ENCODE data around the gene HLA-DRB5.
"Not testable (repeated sequence)": the region's sequence is repeated elsewhere in the genome, so short reads cannot be mapped to it uniquely, and the experiment has no call there.

HLA-DRB5 gene

DNA sequence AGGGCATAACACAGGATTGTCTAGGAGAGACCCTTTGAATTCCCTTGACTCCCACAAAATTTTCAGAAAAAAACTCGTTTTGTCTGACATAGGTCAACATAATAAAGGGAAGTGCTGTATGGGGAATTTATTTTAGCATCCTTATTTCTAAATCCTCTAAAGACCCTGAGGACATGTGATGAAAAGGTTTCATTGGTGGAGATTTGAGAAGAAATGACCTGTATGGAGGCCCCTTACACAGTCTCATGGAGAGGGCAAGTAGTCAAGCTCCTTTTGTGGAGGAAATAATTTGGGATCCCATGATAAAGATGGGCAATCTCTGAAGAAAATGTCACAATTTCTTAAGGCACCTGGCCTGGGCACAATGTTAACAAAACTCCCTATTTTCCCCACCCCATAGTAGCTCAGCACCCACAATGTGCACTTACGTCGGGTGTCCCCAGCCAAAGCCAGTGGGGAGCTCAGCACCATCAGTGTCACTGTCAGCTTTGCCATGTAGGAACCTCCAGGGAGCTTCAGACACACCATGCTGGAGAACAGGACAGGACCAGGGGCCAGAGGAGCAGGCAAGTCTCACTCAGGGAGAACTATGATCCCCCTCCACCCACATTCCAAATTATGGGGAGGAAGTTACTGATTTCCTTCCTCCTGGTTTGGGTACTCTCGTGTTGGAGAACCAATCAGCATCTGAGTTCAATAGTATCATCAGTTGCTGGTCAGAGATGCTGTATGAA is at the start of gene HLA-DRB5:
TSS of gene HLA-DRB5 (minus strand) at position 591 of the 734 bp plus-strand sequence. CDS start at position 528, 63 bp downstream.
- TF ChIP-seq CTCF (IDR thresholded peaks at IDR 0.05; ENCODE audit: extremely low read depth, insufficient read depth, missing control alignments) = no peak
- in situ Hi-C loops (cut with MboI; ENCODE audit: low pct_unique_long_range_greater_than_20kb, low sequenced_read_pairs, unreplicated experiment) = loop anchor here (5.0 to 10.0 kb wide), 2 partner anchors 42 to 55 kb away; no protein-coding TSS in a partner anchor
- DNase-seq (ENCODE audit: low spot score) = no peak

GRCh38 chr6:32578962-32579361 is 48.9 kb upstream of the HLA-DRB5 start:
- in situ Hi-C loops (cut with MboI; ENCODE audit: low pct_unique_long_range_greater_than_20kb, low sequenced_read_pairs, unreplicated experiment) = no loop called here
- TF ChIP-seq CTCF (IDR thresholded peaks at IDR 0.05; ENCODE audit: extremely low read depth, insufficient read depth, missing control alignments) = no peak
- no peak for DNase-seq (ENCODE audit: low spot score)

DNA sequence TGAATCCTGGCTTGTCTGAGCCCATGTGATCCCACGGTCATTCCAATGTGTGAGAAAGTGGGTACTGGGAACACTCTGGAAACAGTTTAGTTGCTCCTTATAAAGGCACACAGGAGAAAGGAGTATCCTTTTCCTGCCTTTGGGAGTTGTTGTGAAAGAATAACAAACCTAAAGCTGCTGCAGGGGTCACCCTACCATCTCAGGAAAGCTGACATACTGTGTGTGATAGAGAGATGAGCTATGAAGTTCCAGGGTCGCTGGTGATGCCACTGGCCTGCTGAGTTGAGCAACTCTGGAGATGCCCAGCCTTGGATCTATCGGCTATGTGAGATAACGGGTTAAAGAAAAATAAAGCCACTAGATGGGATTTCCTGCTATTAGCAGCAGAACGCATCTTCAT is 47.4 kb upstream of the HLA-DRB5 start:
- DNase-seq (ENCODE audit: low spot score); in situ Hi-C loops (cut with MboI; ENCODE audit: low pct_unique_long_range_greater_than_20kb, low sequenced_read_pairs, unreplicated experiment): not testable (repeated sequence)

- in situ Hi-C loops (cut with MboI; ENCODE audit: low pct_unique_long_range_greater_than_20kb, low sequenced_read_pairs, unreplicated experiment) = no loop called here
- no peak for DNase-seq (ENCODE audit: low spot score)
- TF ChIP-seq CTCF (IDR thresholded peaks at IDR 0.05; ENCODE audit: extremely low read depth, insufficient read depth, missing control alignments) = no peak
Observed at GRCh38 chr6:32576250-32576649, 46.2 kb upstream of the HLA-DRB5 start.

DNA sequence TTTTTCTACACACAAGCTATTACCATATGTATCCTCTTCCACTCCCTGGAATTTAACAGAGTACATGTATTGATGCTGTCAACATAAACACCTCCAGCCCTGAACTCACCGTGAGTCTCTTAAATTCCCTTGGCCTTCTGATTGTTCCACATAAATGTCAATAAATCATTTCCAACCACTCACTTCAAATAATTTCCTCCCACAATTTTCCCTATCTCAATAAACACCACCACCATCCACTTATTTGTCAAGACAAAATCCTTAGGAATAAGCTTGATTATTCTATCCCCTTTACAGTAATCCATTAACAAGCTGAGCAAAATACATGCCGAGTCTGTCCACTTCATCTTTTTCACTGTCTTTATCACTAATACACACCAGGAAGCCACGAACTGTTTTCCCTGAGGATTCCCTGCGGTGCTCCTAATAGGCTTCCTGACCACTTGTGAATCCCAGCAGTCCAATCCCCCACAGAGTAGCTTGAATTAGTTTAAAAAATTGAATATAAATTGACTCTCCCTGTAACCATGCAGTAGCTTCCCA is 40.3 kb upstream of the HLA-DRB5 start:
- DNase-seq (ENCODE audit: low spot score) = no peak
- no peak for TF ChIP-seq CTCF (IDR thresholded peaks at IDR 0.05; ENCODE audit: extremely low read depth, insufficient read depth, missing control alignments)
- in situ Hi-C loops (cut with MboI; ENCODE audit: low pct_unique_long_range_greater_than_20kb, low sequenced_read_pairs, unreplicated experiment) = loop anchor here (5.0 kb wide), 1 partner anchor 43 kb away; no protein-coding TSS in a partner anchor

DNA sequence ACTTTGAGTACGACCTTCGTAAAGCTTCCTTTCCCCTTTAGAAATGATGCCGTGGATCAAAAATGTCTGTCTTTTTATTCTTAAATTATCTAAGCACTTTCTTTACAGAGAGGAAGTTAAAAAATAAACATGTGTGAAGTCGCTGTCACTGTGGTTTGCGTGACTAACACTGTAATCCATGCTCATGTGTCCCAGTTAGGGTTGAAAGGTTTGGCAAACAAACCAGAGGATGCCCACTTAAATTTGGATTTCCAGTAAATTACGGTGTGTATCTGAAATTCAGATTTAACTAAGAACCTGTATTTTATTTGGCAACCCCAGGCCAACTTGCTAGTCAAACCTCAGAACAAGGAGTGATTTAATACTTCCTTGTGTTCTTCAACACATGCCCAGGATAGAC is 38.5 kb upstream of the HLA-DRB5 start:
- no peak for DNase-seq (ENCODE audit: low spot score)
- no peak for TF ChIP-seq CTCF (IDR thresholded peaks at IDR 0.05; ENCODE audit: extremely low read depth, insufficient read depth, missing control alignments)

GRCh38 chr6:32566957-32567356 is 36.9 kb upstream of the HLA-DRB5 start:
- in situ Hi-C loops (cut with MboI; ENCODE audit: low pct_unique_long_range_greater_than_20kb, low sequenced_read_pairs, unreplicated experiment) = no loop called here
- no peak for TF ChIP-seq CTCF (IDR thresholded peaks at IDR 0.05; ENCODE audit: extremely low read depth, insufficient read depth, missing control alignments)
- DNase-seq (ENCODE audit: low spot score) = no peak

More for the DNA sequence above, 38.5 kb upstream of the HLA-DRB5 start:
- in situ Hi-C loops (cut with MboI; ENCODE audit: low pct_unique_long_range_greater_than_20kb, low sequenced_read_pairs, unreplicated experiment) = no loop called here
